GM19351 (cell line): Measurements from ENCODE around the gene ELOVL6.
"Not testable (repeated sequence)": the region's sequence is repeated elsewhere in the genome, so short reads cannot be mapped to it uniquely, and the experiment has no call there.

Experiments
- ATAC-seq: cut with Tn5 transposase; IDR thresholded peaks from one replicate; pipeline ENCODE4 v1.9.1; 2021; ENCODE audit warnings: mild to moderate bottlenecking, moderate library complexity; ENCODE audit not compliant: unreplicated experiment

Gene ELOVL6

DNA sequence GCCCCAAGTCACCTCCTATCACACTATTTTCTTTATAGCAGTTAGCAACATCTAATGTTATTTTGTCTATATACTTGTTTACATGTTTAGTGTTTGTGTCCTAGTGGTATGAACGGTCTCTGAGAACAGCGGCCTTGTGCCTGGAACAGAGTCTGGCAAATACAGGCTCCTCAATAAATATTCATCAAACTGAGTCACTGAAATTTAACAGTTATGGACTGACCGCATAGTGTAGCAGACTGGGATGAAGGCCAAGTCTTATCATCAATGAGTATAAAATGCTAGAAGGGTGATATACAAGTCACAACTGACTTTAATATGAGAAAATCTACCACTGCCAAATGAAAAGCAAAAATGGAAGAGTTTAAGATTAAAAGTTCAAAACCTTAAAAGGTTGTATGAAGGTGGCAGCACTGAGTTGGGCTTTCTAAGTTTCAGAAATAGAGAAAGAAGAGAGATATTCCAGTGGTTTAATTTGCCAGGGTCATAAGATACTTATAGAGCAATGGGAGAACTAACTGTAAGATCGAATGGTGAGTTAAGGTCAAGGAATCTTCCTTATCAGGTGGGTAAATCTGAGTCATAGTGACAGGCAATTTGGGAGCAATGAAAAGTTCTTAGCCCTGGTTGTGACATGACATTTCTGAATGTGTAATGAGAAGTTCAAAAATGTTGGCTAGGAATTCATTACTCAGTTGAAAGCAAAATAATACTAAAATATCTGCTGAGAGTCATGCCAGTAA is 34.9 kb downstream of the ELOVL6 start:
- ATAC-seq, result no peak

DNA sequence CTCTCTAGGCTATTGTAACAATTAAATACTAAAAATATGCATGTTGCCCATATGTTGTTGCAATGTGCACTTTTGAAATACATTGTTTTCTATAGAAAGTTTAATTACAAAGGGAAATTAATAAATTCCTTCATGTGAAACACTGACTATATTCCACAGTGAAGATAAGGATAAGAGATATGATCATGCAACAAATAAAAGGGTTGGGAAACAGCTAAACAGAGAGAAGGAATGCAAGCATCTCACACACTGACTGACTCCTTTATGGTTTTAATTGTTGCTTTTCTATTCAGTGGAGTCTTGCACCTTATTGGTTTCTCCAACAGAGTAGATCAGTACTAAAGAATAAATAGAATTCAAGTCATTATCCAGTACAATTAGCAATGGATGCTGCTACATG is 37.8 kb downstream of the ELOVL6 start:
- no peak for ATAC-seq

DNA sequence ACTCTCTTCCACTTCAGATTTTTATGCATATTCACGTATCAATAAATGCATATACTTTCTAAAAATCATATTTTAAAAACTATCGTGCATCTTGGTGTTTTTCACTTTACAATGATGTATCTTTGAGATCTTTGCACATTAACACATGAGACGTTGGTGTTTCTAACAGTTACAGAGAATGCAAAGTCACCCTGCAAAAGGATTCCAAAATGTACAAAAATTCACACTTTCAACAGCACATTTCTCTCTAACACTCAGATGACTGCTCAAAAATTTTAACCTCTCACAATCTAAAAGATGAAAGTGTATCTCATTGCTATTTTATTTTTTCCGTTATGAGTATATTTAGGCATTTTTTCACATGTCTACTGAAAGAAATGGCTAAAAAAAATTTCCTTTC is 38.9 kb downstream of the ELOVL6 start:
- ATAC-seq, result no peak

DNA sequence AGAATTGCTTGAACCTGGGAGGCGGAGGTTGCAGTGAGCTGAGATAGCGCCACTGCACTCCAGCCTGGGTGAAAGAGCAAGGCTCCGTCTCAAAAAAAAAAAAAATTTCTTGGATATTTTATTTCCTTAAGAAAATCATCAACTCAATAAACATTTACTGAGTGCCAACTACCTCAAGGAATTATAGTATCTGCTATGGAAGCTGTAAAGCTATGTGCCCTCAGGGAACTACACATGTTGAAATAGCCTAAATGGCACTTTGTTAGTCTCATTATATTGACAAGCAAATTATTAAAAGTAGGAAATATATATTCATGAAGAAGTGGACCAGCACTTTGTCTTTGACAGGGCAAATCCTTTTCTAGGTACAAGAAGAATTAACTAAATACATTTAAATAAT is 40.8 kb downstream of the ELOVL6 start:
- ATAC-seq, result no peak

DNA sequence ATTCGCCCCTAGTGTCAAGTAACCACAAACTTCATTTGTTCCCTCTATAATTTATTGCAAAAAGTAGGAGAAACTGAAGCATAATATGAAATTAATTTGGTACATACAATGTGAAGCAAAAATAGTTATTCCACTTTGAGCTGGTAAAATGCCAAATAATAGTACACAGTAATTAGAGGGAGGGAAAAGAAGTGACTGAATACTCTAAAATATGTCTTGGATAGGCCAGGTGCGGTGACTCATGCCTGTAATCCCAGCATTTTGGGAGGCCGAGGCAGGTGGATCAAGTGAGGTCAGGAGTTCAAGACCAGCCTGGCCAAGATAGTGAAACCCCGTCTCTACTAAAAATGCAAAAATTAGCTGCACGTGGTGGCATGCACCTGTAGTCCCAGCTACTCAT is 41.2 kb downstream of the ELOVL6 start:
- ATAC-seq, result not testable (repeated sequence)

DNA sequence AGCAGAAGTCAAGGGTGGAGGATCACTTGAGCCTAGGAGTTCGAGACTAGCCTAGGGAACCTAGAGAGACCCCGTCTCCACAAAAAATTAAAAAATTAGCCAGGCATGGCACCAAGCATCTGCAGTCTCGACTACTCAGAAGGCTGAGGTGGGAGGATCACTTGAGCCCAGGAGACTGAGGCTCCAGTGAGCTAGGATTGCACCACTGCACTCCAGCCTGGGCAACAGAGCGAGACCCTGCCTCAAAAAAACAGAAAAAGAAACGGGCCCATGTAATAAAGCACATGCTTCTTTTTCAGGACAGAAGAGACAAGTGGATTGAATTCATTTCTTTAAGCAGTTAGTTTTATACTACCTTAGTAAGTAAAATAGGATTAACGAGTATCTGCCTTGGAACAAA is 42.0 kb downstream of the ELOVL6 start:
- ATAC-seq, result no peak

DNA sequence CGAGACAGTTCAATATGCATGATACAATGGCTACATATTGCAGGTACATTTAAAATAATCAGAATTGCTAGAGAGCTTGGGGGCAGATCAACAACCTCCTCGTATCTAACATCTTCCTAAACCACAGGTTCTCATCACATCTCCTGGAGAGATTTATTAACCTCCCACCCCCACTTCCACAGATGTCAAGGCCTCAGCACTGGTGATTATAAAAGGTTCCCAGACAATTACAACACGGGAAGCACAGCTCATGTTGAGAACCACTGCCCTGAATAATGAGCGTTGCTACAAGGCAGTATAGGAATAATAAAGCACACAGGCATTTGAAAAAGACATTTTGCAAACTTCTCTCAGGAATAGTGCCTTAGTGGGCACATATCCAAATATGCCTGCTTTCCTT is 42.8 kb downstream of the ELOVL6 start:
- no peak for ATAC-seq

DNA sequence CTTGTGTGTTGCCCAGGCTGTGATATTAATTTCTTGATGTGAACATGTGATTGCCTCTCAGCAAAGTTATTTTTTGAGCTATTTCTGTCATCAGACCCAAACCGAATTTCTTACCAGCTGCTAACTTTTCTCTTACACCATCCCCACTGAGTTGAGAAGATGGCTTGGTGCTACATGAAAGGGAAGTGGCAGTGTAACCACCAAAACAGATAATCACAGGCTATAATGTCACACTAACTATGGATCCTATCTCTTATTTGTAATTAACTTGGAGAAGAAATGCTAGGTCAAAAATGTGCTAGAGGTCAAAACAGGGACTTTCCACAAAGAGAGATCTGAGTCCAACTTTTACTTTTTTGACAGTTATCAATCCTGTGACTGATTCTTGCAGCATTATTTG is 43.8 kb downstream of the ELOVL6 start:
- no peak for ATAC-seq

DNA sequence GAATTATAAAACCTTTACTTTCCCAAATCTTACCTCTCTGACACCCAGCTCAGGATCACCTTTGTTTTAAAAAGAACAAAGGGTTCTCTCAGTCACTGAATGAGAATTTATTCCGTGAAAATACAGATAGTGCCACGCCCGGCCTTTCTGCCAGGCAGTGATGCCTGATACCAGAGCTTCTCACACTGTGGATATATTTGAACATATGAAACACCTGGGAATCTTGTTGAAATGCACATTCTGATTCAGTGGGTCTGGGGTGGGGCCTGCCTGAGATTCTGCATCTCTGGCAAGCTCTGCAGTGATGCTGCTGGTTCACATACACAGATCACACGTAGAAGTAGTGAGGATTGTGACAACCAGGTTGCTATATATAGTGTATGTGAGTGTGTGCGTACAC is 46.0 kb downstream of the ELOVL6 start:
- ATAC-seq, result no peak

DNA sequence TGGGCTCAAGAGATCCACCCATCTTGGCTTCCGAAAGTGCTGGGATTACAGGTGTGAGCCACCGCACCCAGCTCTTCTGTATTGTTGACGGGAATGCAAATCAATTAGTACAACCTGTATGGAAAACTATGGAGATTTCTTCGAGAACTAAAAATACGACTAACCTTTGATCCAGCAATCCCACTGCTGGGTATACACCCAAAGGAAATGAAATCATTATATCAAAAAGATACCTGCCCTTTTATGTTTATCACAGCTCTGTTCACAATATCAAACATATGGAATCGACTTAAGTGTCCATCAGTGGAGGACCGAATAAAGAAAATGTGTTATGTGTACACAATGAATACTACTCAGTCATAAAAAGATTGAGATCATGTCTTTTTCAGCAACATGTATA is 49.3 kb downstream of the ELOVL6 start:
- no peak for ATAC-seq

DNA sequence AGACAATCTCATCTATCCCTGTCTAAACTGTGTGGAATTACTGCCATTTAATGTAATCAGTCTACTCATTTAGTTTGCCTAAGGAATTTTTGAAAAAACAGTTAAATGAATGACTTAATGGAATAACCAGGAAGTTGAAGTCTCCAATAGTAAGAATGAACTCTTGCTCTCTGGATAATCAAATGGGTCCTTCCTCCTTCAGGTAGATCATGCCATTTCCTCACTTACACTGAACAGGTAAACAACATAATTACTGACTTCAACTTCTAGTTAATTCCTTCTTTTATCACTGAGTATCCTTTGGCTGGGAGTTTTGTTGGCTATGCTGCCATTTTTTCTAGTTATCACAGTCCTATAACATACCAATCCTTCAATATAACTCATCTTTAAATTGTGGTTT is 56.0 kb downstream of the ELOVL6 start:
- ATAC-seq, result no peak

DNA sequence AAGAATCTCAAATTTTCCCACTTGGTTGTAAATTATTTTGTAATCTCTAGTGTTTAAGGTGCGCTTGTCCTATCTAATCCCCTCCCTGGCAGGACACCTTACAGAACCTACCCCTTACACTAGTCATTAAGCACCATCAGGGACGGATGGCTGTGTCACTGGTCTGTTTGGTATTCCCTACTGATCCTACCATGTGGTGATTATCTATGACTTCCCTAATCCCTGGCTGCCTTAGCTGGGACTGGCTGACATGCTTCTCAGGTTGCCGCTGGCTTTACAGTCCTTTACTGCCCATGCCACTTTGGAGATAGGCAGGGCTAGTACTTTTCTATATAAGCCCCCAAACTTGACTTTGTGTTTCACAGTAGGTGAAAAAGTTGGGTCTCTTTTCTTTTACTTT is 58.6 kb downstream of the ELOVL6 start:
- no peak for ATAC-seq

DNA sequence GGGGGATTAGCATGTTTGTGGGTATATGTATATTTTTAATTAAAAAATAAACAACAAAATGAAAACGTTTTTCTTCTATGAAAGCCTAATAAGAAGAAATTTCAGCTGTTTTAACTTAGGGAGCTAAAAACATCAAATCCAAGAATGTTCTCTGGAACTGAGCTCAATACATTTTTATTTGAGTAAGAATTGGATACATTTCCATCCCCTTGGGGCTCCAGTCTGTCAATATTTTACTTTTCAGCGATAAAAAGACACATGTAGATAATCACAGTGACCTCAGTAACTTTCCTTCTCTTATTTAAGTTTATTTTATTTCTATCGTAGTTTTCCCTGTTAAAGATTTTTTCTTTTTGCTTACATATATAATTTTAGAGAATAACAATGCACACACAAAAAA is 59.3 kb downstream of the ELOVL6 start:
- no peak for ATAC-seq

DNA sequence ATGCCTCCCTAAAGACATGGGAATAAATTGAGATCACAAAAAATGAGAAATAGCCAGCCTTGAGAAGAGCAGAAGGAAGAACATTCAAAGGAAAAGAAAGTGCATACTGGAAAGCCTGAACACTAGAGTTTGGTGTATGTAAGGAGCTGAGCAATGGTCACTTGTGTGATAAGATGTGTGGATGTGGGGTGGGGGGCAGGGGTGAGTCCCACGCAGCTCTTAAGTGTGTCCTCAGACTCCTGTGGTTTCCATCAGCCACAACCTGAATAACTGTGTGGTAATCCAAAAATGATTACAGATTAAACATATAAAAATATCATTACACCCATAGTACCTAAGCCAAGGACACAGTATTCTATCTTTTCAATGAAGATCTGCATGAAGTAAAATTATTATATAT is 59.9 kb downstream of the ELOVL6 start:
- ATAC-seq, result no peak

DNA sequence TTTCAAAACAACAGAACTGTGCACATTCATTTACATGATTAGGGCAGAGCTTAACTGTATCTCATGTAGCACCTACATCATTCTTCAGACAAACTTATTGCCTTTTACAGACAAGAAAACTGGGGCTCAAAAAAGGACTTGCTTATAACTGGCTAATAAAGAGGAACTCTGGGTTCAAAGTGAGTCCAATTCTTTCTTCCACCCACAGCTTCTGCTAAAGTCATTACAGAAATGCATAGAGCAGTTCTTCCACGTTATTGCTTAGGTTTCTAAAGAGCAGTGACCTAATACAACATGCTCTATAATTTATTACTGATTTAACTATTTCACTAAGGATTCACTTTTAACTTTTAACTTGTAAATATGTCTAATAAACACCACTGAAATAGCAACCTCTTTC is 60.6 kb downstream of the ELOVL6 start:
- ATAC-seq, result no peak

DNA sequence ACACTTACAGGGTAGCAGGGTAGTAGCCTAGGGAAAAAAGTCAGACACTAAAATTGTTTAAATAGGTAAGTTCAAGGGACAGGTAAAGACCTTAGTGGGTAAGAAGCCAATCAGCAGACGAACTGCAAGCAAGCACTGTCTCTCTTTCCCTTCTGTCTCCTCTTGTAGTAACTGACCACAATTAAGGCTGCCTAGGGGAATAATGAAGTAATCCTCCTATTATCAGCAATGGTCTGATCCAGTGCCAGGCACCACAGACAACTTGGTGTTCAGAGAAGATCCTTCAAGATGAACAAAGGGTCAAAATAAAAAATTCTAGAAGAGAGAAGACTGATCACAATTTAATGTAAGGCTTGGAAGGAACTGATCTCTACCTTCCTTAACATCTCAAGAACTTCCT is 62.9 kb downstream of the ELOVL6 start:
- no peak for ATAC-seq

DNA sequence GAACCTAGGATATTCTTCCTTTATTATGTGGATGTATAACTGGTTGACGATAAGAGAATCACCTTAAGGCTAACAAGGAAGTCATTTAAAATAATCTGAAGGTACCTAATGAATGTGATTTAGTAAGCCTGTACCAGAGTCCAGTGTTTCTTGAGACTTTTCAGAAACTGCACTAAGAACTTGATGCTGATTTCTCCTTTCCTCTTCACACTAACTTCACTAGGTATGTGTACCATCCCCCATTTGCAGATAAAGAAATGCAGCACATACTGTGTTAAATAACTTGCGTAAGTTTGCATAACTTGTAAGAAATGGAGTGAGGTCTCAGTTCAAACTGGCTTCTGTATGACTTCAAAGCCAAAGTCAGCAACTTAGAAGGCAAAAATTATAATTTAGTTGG is 63.3 kb downstream of the ELOVL6 start:
- no peak for ATAC-seq

DNA sequence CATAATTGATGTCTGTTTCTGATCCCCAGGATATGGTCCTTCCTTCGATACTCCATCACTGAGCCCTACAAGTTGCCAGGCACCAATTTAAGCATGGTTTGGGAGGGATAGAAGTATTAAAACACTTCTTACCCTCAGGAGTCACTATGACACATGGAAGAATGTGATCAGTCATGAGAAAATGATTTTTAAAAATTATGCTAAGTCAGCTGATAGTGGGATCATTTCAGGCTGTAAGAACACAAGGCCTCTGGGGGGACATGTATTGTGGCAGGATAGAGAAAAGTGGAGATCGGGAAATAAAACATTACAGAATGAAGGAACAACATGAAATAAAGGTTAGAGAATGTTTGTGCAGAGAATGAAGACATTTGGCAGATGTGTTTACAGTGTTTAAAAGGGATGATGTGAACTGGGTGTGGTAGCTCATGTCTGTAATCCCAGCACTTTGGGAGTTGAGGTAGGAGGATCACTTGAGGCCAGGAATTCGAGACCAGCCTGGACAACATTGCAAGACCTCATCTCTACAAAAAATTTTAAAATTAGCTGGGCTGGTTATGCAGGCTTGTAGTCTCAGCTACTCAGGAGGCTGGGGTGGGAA is 64.0 kb downstream of the ELOVL6 start:
- no peak for ATAC-seq

DNA sequence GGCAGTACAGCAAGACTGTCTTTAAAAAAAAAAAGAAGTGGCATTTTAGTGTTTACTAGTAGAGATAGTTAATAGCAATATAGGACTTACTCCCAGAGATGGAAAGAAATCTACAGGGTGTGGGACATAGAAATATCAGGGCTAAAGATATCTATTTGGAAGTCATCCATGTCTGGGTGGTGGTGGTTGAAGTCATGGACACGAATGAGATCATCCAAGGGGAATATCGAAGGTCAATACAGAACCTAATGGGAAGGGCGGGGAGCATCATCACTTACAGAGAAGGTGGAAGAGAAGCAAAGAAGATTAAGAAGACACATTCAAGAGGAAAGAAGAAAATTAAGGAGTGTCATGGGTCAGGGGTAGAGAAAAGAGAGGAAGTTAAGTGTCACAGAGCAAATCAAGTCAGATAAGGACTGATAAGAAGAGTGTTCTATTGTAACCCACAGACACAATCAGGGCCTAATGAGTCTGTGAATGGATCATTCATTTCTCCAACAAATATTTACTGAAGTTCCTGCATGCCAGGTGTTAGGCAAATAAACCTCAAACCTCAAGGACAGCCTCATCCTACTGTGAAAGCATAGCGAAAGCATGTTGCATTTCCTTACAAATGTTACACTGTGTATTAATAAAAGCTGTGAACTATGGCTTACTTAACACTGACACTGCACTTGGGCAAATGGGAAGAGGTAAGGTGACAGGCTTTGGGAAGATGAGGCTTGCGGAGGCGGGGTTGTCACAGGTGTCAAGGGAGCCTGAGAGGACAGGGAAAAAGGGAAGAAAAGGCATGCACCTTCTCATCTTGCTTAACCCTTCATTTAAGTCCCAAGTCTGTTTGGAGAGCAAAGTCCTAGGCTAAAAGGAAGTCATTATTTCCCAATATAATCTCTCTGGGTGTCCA is 65.3 kb downstream of the ELOVL6 start:
- no peak for ATAC-seq

DNA sequence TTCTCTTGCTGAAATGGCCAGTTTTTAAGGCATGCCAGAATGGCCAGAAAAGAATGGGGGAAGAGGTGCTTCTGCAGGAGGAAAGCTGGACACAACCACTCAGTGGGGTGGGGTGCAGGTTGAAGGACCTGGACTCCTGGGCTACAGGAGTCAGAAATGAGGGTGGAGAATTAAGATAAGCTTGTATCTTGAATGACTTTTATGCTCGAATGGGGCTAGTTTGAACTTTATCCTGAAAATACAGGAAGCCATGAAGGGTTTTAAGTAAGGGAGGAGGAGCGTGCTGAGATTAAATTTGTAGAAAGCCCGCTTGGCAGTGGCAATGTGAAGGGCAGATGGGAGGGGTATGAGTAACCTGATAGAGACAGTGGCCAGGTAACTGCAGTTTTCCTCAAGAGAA is 66.5 kb downstream of the ELOVL6 start:
- ATAC-seq, result no peak

DNA sequence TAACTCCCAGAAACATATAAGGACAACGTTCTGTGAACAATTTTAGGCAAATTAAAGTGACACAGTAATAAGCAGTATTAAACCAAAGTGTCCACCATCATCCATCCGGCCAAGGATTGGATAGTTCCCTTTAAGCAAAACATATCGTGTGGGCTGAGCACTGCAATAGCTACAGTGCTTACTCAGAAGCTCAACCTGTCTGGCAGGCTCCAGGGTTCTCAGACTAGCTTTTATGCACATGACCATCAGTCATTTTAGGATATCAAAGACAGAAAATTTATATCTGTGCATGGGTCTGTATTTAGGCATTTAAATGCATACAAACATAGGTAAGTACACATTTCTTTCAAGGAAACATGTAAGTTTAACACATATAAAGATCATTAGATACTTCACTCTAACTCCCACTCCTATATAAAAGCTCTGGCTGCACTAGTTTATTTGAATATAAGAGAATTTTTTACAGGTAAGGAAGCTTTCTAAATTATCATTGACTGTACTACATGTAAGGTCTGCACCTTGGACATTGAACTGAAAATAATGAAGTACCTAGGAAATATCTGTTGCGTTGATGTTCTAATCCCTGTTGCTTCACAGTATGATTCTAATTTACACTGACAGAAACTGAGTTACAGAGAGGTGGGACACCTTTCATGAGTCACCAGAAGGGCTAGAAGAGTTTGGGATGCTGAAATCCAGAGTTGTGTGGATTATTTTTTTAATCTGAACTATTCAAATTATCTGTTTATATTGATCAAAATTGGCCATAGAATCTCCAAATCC is 67.6 kb downstream of the ELOVL6 start:
- ATAC-seq, result no peak
